ENCODE measurements around the gene ZNF587. TPM values are rescaled to one million over a fixed set of nuclear protein-coding genes. Genes with fewer than 3 reads are reported as not detected.

Gene ZNF587
- total and polyA plus RNA-seq, 2 of the 8 experiments (the other 6 are each of a cell fraction or from before 2014, with no cell fraction given), result 18.1 to 42.1 TPM

DNA sequence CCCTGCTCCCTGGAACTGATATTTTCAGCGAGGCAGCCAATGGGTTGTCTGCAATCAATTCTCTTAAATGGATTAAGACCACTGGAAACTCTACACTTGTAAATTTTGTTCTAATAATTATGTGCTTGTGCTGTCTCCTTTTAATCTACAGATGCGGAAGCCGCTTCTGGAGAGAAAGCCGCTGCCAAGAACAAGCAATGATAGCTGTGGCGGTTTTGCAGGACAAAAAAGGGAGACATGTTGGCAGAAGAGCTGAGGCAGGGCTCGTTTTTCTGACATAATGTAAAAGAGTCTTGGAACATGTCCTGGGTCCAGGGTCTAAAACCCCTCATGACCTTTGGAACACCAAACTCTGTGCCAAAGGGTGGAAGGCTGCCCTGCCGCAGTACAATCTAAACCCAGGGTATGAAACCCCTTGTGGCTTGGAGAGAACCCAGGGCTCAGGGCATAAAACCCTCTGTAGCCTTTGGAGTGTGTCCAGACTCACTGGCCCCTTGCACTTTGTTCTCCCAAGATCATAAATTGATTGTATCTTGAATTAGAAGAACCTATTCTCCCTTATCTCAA lies 54.0 kb downstream of the ZNF587 start (continued):
- TF ChIP-seq, protein P1, sequence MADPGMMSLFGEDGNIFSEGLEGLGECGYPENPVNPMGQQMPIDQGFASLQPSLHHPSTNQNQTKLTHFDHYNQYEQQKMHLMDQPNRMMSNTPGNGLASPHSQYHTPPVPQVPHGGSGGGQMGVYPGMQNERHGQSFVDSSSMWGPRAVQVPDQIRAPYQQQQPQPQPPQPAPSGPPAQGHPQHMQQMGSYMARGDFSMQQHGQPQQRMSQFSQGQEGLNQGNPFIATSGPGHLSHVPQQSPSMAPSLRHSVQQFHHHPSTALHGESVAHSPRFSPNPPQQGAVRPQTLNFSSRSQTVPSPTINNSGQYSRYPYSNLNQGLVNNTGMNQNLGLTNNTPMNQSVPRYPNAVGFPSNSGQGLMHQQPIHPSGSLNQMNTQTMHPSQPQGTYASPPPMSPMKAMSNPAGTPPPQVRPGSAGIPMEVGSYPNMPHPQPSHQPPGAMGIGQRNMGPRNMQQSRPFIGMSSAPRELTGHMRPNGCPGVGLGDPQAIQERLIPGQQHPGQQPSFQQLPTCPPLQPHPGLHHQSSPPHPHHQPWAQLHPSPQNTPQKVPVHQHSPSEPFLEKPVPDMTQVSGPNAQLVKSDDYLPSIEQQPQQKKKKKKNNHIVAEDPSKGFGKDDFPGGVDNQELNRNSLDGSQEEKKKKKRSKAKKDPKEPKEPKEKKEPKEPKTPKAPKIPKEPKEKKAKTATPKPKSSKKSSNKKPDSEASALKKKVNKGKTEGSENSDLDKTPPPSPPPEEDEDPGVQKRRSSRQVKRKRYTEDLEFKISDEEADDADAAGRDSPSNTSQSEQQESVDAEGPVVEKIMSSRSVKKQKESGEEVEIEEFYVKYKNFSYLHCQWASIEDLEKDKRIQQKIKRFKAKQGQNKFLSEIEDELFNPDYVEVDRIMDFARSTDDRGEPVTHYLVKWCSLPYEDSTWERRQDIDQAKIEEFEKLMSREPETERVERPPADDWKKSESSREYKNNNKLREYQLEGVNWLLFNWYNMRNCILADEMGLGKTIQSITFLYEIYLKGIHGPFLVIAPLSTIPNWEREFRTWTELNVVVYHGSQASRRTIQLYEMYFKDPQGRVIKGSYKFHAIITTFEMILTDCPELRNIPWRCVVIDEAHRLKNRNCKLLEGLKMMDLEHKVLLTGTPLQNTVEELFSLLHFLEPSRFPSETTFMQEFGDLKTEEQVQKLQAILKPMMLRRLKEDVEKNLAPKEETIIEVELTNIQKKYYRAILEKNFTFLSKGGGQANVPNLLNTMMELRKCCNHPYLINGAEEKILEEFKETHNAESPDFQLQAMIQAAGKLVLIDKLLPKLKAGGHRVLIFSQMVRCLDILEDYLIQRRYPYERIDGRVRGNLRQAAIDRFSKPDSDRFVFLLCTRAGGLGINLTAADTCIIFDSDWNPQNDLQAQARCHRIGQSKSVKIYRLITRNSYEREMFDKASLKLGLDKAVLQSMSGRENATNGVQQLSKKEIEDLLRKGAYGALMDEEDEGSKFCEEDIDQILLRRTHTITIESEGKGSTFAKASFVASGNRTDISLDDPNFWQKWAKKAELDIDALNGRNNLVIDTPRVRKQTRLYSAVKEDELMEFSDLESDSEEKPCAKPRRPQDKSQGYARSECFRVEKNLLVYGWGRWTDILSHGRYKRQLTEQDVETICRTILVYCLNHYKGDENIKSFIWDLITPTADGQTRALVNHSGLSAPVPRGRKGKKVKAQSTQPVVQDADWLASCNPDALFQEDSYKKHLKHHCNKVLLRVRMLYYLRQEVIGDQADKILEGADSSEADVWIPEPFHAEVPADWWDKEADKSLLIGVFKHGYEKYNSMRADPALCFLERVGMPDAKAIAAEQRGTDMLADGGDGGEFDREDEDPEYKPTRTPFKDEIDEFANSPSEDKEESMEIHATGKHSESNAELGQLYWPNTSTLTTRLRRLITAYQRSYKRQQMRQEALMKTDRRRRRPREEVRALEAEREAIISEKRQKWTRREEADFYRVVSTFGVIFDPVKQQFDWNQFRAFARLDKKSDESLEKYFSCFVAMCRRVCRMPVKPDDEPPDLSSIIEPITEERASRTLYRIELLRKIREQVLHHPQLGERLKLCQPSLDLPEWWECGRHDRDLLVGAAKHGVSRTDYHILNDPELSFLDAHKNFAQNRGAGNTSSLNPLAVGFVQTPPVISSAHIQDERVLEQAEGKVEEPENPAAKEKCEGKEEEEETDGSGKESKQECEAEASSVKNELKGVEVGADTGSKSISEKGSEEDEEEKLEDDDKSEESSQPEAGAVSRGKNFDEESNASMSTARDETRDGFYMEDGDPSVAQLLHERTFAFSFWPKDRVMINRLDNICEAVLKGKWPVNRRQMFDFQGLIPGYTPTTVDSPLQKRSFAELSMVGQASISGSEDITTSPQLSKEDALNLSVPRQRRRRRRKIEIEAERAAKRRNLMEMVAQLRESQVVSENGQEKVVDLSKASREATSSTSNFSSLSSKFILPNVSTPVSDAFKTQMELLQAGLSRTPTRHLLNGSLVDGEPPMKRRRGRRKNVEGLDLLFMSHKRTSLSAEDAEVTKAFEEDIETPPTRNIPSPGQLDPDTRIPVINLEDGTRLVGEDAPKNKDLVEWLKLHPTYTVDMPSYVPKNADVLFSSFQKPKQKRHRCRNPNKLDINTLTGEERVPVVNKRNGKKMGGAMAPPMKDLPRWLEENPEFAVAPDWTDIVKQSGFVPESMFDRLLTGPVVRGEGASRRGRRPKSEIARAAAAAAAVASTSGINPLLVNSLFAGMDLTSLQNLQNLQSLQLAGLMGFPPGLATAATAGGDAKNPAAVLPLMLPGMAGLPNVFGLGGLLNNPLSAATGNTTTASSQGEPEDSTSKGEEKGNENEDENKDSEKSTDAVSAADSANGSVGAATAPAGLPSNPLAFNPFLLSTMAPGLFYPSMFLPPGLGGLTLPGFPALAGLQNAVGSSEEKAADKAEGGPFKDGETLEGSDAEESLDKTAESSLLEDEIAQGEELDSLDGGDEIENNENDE (IDR thresholded peaks at IDR 0.05; ENCODE audit: insufficient replicate concordance, low read length), result no peak
- no peak for TF ChIP-seq ASH2L (IDR thresholded peaks at IDR 0.05; ENCODE audit: low read length)
- TF ChIP-seq EZH2 (IDR thresholded peaks at IDR 0.05; ENCODE audit: low read depth, low read length, severe bottlenecking), result no peak
- no peak for TF ChIP-seq CEBPB (IDR thresholded peaks at IDR 0.05; ENCODE audit: low read depth, low read length)

All from H1 (cell line).